Stimulated activated effector memory CD8-positive, alpha-beta T cell treated with anti-CD3 and anti-CD28 coated beads, Interleukin-12 subunit alpha, Interleukin-12 subunit beta, amount 100 ng/mL, for 72 hours (primary cell): ENCODE results near the gene ARHGAP22.
A peak's percentile ranks its signal among the peaks of the same experiment; 100 is the strongest.

Experiments used
- ATAC-seq: fragments of 150-1000 bp; cut with Tn5 transposase; 2 replicates; pipeline ENCODE4 v1.10.0; 2021
- DNase-seq, 2 donors: peaks; one replicate each; pipeline ENCODE4 v3.0.0; 2021 to 2022; ENCODE audit warnings: low spot score in 2 of 2
- H3K27ac Mint-ChIP-seq: one replicate; pipeline ENCODE4 v1.8.0; 2022; ENCODE audit warnings: mild to moderate bottlenecking, mixed read lengths
- H3K36me3 Mint-ChIP-seq: one replicate; pipeline ENCODE4 v1.8.0; 2022; ENCODE audit warnings: mild to moderate bottlenecking, mixed read lengths
- H3K4me1 Mint-ChIP-seq: one replicate; pipeline ENCODE4 v1.8.0; 2022; ENCODE audit warnings: mixed read lengths
- H3K4me3 Mint-ChIP-seq: one replicate; pipeline ENCODE4 v1.8.0; 2022; ENCODE audit warnings: mild to moderate bottlenecking, mixed read lengths
- H3K9me3 Mint-ChIP-seq: one replicate; pipeline ENCODE4 v1.8.0; 2022; ENCODE audit warnings: mixed read lengths

The ARHGAP22 gene

DNA sequence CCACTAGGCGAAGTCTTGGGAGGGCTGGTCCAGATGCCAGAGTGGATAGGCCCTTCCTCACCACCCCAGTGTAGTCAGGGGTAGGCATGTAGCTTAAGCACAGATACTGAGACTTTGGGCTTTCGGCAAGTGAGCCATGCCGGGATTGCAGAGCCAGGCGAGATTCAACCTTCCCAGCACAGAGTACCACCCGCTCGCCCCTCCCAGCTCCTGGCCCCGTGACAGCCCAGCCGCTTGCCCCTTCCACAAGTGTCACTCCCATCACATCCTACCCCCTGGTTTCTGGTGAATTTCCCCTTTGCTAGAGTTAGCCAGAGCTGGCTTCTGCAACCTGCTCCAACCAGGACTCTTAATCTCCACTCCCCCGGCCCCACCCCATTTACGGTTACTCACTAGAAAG, 56.9 kb downstream of the ARHGAP22 start:
- no peak for ATAC-seq
- no peaks in the 10 kb centered on the region for H3K36me3 Mint-ChIP-seq
- H3K9me3 Mint-ChIP-seq, result no peaks in the 10 kb centered on the region
- H3K4me3 Mint-ChIP-seq, result no peak overlapping the region
- no peak overlapping the region for H3K27ac Mint-ChIP-seq
- no peaks in the 10 kb centered on the region for H3K4me1 Mint-ChIP-seq
- no peak for DNase-seq

DNA sequence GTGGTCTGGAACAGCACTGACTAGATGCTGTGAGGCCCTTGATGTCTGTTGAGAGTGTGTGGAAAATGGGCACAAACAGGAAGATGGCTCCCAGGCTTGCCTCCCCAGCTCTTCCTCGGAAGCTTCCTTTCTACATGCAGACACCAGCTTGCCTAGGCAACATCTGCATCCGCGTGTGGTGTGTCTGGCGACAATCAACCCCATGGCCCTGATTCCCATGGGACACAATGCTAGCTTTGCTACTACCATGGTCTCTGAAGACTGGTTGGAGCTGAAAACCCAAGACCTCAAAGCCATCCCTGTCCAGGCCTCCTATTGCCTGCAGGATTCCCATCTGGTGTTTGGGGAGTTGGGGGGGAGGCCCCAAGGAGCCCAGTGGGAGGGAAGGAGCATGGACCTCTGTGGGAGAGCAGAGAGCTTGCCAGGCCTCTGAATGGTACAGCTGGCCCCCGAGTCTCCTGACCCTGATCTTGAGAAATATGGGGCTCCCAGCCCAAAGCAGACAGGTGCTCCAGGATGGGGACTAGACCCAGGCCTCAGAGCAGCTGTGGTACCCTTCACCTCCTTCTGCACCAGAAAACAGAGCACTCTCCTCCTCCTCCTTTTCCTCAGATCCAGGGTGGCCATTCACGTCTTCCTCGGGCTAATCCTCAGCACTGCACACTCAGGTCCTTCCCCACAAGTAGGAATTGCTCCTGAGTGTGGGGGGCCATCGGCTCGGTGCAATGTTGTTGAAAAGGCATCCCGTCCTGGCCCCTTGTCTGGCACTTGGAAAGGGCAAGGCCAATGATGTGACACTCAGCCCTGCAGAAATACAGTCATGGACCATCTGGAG, 57.6 kb downstream of the ARHGAP22 start:
- no peak for ATAC-seq
- no peaks in the 10 kb centered on the region for H3K36me3 Mint-ChIP-seq
- H3K9me3 Mint-ChIP-seq, result no peaks in the 10 kb centered on the region
- DNase-seq, result no peak
- H3K4me3 Mint-ChIP-seq, result no peak overlapping the region
- H3K27ac Mint-ChIP-seq, result no peak overlapping the region
- no peaks in the 10 kb centered on the region for H3K4me1 Mint-ChIP-seq

DNA sequence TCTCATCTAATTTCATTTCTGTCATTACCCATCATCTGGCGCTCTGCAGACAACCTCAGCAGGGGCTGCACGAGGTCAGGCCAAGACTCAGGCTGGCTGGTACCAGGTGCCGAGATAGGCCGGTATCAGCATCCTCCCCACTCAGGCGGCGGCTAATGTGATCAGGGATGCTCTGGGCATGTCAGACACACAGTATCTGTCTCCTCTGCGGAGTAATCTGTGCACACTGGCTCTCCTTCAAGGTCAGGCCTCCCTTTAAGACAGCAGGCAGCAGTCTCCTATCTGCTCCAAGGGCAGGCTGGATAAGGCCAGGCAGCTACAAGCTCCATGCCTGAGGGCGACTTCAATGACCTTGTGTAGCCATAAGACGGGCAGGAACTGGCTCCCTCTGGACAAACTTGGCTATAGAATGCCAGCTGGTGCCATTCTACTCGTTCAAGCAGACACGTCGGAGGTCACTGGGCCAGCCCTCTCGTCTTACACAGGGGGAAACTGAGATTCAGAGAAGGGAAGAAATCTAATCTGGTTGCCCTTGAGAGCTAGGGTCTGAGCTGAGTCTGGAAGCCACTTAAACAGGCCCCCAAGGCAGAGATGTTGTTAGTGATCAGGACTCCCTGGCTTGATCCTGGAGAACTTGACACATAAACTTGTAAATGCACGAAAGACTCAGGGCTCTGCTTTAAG, 59.3 kb downstream of the ARHGAP22 start:
- no peak for DNase-seq
- Mint-ChIP-seq H3K4me3 (no peak overlapping the region), H3K36me3 (no peaks in the 10 kb centered on the region), H3K27ac (no peak overlapping the region), H3K4me1 (no peaks in the 10 kb centered on the region), H3K9me3 (no peaks in the 10 kb centered on the region)
- ATAC-seq, result no peak

DNA sequence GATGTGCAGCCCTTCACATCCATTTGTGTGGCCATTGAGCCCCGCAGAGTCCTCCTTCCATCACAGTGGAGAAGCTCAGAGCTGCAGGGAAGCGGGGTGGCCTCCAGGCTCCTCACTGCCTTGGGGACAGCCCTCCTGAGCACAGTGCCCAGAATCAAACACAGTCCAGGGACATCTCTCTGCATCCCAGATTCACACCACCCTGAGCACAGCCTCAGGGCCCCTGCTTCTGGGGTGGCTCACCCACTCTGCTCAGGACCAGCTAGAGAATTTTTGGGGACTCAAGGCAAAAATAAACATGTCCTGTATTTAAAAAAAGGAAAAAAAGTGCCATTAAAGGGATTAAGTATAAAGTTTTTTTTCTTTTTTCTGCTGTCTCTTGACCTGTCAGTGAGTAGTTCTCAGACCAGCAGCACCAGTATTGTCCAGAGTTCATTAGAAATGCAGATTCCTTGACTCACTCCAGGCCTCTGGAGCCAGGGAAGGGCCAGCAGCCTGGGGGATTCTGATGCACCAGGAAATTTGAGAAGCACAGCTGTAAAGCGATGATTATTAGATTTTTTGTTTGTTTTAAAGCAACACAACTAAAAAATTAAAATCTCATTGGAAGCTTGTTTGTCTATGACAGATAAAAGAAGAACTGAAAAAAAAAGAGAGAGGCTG, 61.6 kb downstream of the ARHGAP22 start:
- Mint-ChIP-seq H3K4me1 (no peaks in the 10 kb centered on the region), H3K36me3 (no peaks in the 10 kb centered on the region), H3K4me3 (no peak overlapping the region), H3K9me3 (no peaks in the 10 kb centered on the region), H3K27ac (no peak overlapping the region)
- ATAC-seq (peak; percentile 17), DNase-seq (no peak)

DNA sequence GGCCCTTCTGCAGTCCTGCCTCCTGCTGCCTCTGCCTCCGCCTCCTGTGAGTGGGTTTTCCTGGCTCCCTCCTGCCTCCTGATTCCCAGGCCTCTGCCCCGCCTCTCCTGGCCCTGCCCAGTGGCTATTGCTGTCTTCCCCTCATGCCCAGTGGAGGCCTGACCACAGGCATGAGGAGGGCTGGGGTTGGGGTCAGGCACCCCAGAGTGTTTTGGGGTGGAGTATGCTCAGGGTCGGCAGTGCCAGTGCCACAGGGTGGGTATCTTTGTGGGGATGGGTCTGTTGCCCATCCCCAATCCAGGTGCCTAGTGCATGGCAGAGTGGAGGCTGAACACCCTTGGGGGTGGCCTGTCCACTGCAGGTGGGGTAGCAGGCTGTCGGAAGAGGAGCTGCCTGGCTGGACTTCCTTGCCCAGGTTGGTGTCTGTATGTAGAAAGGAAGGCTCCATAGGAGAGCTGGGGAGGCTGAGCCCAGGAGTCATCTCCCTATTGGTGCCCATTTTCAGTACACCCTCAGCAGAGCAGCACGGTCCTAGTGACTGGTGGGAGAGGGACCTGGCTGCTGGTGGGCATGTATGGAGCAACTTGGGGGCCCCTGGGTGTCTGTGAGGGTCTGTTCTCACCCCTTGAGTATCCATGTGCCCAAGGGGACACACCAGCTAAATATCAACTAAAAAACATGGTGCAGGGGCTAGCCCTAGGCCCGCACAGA, 62.2 kb downstream of the ARHGAP22 start:
- H3K27ac Mint-ChIP-seq, result no peak overlapping the region
- no peaks in the 10 kb centered on the region for H3K9me3 Mint-ChIP-seq
- ATAC-seq (no peak), DNase-seq (no peak)
- H3K36me3 Mint-ChIP-seq, result no peaks in the 10 kb centered on the region
- H3K4me1 Mint-ChIP-seq, result no peaks in the 10 kb centered on the region
- no peak overlapping the region for H3K4me3 Mint-ChIP-seq

DNA sequence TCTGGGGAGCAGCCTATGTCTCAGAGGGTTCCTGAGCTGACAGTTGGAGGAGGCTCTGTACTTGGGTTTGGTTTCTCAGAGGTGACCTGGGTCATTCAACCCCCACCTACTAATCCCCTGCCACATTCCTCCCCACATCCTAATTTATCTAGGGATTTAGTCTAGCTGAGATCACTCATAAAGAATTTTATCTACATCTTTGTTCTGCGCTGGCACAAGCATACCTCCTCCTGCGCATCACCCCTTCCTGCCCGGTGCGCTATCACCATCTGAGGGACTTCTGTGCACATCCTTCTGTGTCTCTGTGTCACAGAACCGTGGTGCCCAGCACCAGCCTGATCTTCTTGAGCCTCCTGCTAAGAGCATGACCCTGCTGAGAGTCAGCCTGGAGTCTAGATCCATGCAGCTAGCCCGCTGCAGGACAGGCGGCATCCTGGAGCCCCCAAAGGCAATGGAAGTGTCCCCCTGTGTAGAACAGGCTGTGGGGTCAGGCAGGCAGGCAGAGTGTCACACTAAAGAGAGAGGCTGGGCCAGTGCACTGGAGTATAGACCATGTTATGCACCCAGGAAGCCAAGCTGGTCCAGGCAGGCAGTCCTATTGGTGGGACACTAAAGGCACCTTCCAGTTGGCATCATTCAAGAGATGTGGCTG, 63.6 kb downstream of the ARHGAP22 start:
- Mint-ChIP-seq H3K4me3 (no peak overlapping the region), H3K4me1 (no peaks in the 10 kb centered on the region), H3K27ac (no peak overlapping the region), H3K36me3 (no peaks in the 10 kb centered on the region), H3K9me3 (no peaks in the 10 kb centered on the region)
- DNase-seq, result no peak
- no peak for ATAC-seq

DNA sequence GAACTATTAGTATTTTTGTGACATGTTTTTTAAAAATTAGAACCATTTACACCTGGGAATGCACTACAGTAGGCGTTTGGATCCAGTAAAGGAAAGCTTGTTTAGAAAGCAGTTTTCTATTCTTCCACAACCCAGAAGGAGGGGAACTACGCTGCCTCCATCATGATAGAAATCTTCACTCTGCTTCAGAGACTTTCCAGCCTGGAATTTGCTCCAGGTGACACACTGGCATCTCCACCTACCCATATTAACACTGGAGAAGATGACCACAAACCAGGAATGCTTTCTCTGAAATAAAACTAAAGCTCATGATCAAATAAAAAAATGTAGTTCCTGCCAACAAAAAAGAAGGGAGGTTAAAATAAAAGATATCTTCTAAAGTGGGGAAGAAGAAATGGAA, 66.3 kb downstream of the ARHGAP22 start:
- no peak overlapping the region for H3K27ac Mint-ChIP-seq
- ATAC-seq, result no peak

DNA sequence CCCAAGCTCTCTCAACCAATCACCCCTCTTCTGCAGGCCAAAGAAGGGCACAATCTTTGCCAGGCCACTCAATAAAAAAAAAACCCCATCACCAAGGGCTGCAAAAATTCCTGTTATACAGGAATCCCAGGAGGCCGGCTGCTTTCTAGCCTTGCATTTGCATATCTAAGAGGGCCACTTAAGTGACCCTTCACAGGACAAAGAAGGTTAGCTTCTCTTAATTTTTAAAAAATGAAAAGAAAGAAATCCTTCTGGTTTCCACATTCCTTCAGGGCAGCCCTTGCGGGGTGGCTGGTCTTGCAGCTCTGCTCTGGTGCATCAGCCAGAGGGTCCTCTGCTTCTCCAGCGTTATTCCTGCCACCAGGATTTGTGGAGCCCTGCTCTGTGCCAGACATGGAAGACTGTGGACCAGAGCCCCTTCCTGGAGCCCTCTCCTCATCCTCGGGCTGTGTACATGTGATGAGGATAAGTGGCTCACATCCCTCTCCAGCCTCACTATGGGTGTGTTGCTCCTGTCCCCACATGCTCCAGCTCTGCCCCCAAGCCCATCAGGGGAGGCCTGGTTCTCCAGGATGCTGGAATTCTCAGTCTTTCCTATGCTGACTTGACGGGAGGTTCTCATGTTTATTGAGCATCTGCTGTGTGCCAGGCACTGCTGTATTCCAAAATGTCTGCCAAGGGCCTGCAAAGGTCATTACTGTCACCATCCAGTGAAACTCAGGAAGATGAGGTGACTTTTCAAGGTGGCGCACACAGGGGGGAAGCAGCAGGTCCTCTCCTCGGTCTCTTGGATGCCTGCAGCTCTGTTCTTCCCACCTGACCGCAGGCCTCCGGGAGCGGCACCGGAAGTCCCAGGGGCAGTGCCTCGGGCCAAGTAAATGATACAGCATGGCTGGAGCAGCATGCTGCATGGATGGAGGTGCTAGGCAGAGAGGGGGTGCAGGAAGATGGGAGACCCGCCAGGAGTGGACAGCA, 67.7 kb downstream of the ARHGAP22 start:
- no peak for ATAC-seq

More for the DNA sequence above, 66.3 kb downstream of the ARHGAP22 start:
- H3K36me3 Mint-ChIP-seq, result no peaks in the 10 kb centered on the region
- no peak overlapping the region for H3K4me3 Mint-ChIP-seq
- no peaks in the 10 kb centered on the region for H3K4me1 Mint-ChIP-seq
- no peaks in the 10 kb centered on the region for H3K9me3 Mint-ChIP-seq
- DNase-seq, result no peak

DNA sequence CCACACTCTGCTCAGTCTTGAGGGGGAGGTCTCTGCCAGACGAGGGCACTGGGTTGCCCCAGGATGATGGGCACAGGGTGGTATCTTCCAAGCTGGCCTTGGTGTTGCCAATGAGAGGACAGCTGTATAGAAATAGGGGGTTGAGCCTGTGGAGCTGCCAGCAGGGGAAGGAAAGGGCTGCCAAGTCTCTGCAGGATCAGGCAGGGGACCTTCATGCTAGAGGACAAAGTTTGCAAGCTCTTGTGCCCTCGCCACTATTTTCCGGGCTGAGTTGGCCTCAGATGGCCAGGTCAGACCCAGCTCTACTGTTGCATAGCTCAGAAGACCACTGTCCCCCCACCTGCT, 68.7 kb downstream of the ARHGAP22 start:
- no peaks in the 10 kb centered on the region for H3K9me3 Mint-ChIP-seq
- no peak for DNase-seq
- no peak for ATAC-seq
- H3K4me1 Mint-ChIP-seq, result no peaks in the 10 kb centered on the region
- H3K27ac Mint-ChIP-seq, result no peak overlapping the region
- no peak overlapping the region for H3K4me3 Mint-ChIP-seq
- no peaks in the 10 kb centered on the region for H3K36me3 Mint-ChIP-seq

More for the DNA sequence above, 67.7 kb downstream of the ARHGAP22 start:
- no peaks in the 10 kb centered on the region for H3K36me3 Mint-ChIP-seq
- H3K27ac Mint-ChIP-seq, result no peak overlapping the region
- H3K4me1 Mint-ChIP-seq, result no peaks in the 10 kb centered on the region
- H3K9me3 Mint-ChIP-seq, result no peaks in the 10 kb centered on the region
- no peak overlapping the region for H3K4me3 Mint-ChIP-seq
- no peak for DNase-seq

DNA sequence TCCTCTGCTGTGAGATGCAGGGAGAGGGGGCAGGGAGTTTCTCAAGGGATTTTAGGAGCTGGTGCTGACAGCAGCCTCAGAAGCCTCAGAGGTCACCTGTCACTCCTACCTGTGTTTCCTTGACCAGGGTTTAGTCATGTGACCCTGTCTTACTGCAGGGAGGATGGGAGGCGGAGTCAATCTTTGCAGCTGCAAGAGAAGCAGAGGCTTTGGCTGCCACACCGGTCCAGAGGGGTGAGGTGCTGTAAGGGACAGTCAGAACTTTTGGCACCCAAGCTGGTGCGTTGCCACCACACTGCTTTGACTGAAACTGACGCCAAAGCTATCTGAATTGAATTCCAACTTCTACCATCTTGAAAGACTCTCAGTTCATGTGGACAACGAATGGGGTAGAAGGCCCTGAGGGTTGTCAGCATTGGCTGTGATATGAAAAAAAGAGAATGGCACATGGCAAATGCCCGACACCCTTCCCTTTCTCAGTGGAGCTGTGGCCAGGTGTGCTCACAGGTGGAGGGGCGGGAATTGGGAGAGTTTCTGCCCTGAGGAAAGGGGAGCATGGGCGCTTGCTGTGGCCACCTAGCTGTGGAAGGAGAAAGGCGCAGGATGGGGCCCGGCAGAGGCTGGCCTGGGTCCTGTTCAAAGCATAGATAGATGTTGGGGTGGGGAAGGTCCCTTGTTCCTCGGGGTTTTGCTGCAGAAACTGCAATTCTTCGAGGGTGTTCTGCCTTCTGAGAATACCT, 69.3 kb downstream of the ARHGAP22 start:
- ATAC-seq (no peak), DNase-seq (no peak)
- no peaks in the 10 kb centered on the region for H3K36me3 Mint-ChIP-seq

DNA sequence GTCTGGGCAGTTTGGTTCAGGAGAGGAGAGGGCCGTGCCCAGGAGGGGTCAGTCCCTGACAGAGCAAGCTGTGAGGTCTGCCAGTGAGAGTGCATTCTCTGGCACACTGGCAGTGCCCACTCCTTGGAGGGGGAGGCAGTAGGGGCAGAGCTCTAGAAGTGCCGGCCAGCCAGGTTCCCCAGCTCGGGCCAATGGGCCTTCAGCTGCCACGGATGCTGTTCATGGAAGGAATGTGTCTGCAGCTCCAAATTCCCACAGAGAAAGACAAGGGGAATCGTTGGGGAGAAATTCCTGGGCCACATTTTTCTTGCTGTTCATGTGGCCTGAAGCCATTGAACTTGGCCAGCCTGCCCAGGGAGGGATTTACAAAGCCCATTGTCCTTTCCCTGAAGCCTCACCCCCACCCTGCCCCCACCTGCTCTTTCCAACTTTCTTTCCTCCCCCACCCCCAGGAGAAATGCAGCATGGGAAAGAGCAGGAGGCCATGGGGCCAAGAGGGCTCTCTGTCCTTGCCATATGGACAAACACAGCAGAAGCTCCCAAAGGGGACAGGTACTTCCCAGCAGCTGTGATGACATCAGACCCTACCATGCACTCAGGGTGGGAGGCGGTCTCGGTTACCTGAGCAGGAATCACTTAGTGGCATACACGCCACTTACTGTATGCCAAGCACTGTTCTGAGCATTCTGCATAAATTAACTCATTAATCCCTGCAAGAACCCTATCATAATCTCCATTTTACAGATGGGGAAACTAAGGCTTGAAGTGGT, 70.7 kb downstream of the ARHGAP22 start:
- Mint-ChIP-seq H3K4me3 (no peak overlapping the region), H3K27ac (no peak overlapping the region), H3K36me3 (no peaks in the 10 kb centered on the region), H3K9me3 (no peaks in the 10 kb centered on the region), H3K4me1 (no peaks in the 10 kb centered on the region)
- DNase-seq (no peak), ATAC-seq (no peak)

More for the DNA sequence above, 69.3 kb downstream of the ARHGAP22 start:
- Mint-ChIP-seq H3K9me3 (no peaks in the 10 kb centered on the region), H3K27ac (no peak overlapping the region), H3K4me3 (no peak overlapping the region), H3K4me1 (no peaks in the 10 kb centered on the region)

DNA sequence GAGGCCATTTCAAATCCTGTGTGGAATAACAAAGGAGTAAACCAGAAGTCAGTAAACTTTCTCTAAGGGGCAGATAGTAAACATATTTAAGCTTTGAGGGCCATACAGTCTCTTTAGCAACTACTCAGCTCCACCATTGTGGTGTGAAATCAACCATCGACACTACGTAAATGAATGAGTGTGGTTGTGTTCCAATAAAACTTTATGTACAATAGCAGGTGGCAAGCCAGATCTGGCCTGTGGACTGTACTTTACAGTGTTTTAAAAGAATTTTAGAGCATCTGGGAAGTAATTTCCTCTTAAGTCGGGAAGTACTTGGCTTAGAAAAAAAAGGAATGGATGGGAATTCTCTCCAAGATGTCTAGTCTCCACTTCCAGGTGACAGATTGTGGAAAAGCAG, 71.3 kb downstream of the ARHGAP22 start:
- H3K4me3 Mint-ChIP-seq, result no peak overlapping the region
- no peaks in the 10 kb centered on the region for H3K4me1 Mint-ChIP-seq

DNA sequence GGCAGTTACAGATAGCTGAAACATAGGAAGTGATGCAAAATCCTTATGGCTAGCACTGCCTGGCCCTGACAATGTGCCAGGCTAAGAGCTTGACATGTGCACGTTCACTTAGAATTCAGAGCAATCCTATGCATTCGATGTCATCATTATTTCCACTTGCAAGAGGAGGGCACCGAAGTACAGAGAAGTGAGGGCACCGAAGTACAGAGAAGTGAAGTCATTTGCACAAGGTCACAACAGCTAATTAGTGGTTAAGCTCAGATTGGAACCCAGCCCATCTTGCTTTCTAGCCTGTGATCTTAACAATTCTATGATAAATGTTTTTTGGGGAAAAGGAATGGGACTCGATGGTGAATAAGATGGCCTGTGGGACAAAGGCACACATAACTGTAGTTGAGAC, 73.4 kb downstream of the ARHGAP22 start:
- no peak for DNase-seq
- H3K4me1 Mint-ChIP-seq, result no peaks in the 10 kb centered on the region

More for the DNA sequence above, 71.3 kb downstream of the ARHGAP22 start:
- no peak for DNase-seq
- ATAC-seq, result no peak
- H3K36me3 Mint-ChIP-seq, result no peaks in the 10 kb centered on the region
- no peak overlapping the region for H3K27ac Mint-ChIP-seq
- no peaks in the 10 kb centered on the region for H3K9me3 Mint-ChIP-seq

More for the DNA sequence above, 73.4 kb downstream of the ARHGAP22 start:
- no peak for ATAC-seq
- Mint-ChIP-seq H3K9me3 (peaks cover 3% of the 10 kb centered on the region), H3K36me3 (no peaks in the 10 kb centered on the region), H3K4me3 (no peak overlapping the region), H3K27ac (no peak overlapping the region)
